A549 (cell line): ENCODE results near the gene TRIM47. TPM values are rescaled to one million over a fixed set of nuclear protein-coding genes. Genes with fewer than 3 reads are reported as not detected.

Source experiments
- ATAC-seq, 2 experiments: fragments of 200-7000 bp in 1 of 2; fragments of >200 bp in 1 of 2; cut with Nextera tagmentation in 1 of 2; cut with Tn5 transposase in 1 of 2; 3 replicates each; pipeline versions ENCODE4 v1.8.0 to v1.9.1; 2018 to 2020; ENCODE audit warnings: mild to moderate bottlenecking in 1 of 2, moderate library complexity in 1 of 2
- CTCF ChIA-PET: fragments of 300-600 bp; sonication (Branson Sonifier 250); formaldehyde crosslinking; extraction: SDS; loops from one replicate; lab custom pipeline; 2021; ENCODE audit warnings: antibody characterized with exemption, inconsistent platforms; lab: Yijun Ruan, JAX
- POLR2A ChIA-PET: fragments of 350-600 bp; formaldehyde crosslinking; extraction: SDS; loops from one replicate; lab custom pipeline; 2021; ENCODE audit warnings: antibody characterized with exemption, inconsistent platforms; lab: Yijun Ruan, JAX
- DNase-seq, 2 experiments: peaks; one replicate each; pipeline versions ENCODE4 v3.0.0 to v3.0.0-alpha.2; 2011 to 2016; ENCODE audit warnings: low read depth in 1 of 2, low spot score in 1 of 2
- FAIRE-seq: peaks from 2 replicates; lab custom pipeline; 2011; peaks lifted over from hg19 to GRCh38; lab: Jason Lieb, UNC
- H3K27ac ChIP-seq, 2 experiments: fragments of >200 bp; sonication (Bioruptor Twin); formaldehyde crosslinking; 3 replicates each; pipeline ENCODE4 v1.5.1; 2016 to 2017
- H3K4me1 ChIP-seq: fragments of >200 bp; sonication (Bioruptor Twin); formaldehyde crosslinking; 3 replicates; pipeline ENCODE4 v1.6.1; 2016
- H3K4me2 ChIP-seq: fragments of >200 bp; sonication (Bioruptor Twin); formaldehyde crosslinking; 3 replicates; pipeline ENCODE4 v1.6.1; 2016
- H3K4me3 ChIP-seq: fragments of >200 bp; sonication (Bioruptor Twin); formaldehyde crosslinking; 3 replicates; pipeline ENCODE4 v1.5.1; 2016
- H3K9me3 ChIP-seq: fragments of >200 bp; sonication (Bioruptor Twin); formaldehyde crosslinking; 3 replicates; pipeline ENCODE4 v1.6.1; 2016
- BCL3 ChIP-seq: fragments of >200 bp; sonication (Bioruptor Twin); formaldehyde crosslinking; IDR thresholded peaks from 3 replicates; pipeline ENCODE4 v1.6.1; 2016
- CBX8 ChIP-seq: fragments of 200-600 bp; sonication (generic); IDR thresholded peaks from 2 replicates; pipeline ENCODE4 v1.6.1; 2016
- CHD2 ChIP-seq: fragments of 150-350 bp; IDR thresholded peaks from 2 replicates; pipeline ENCODE4 v1.6.1; 2014; ENCODE audit warnings: low read length; ENCODE audit not compliant: partially characterized antibody
- FOSL2 ChIP-seq, 2 experiments: fragments of 450-650 bp in 1 of 2; fragments of >200 bp in 1 of 2; sonication (Bioruptor Twin) in 1 of 2; formaldehyde crosslinking; IDR thresholded peaks; 2 replicates each; pipeline versions ENCODE4 v1.5.0 to v1.6.1; 2016 to 2020; ENCODE audit warnings: mild to moderate bottlenecking in 1 of 2, moderate library complexity in 1 of 2
- HDAC2 ChIP-seq: fragments of 200-600 bp; sonication (generic); IDR thresholded peaks from 2 replicates; pipeline ENCODE4 v1.6.1; 2016
- HEYL ChIP-seq: fragments of 250-450 bp; sonication (Bioruptor Pico); IDR thresholded peaks from 2 replicates; pipeline ENCODE4 v1.8.0; 2021; ENCODE audit warnings: mild to moderate bottlenecking, moderate library complexity
- MAFK ChIP-seq: fragments of 450-650 bp; IDR thresholded peaks from 2 replicates; pipeline ENCODE4 v1.6.1; 2014; ENCODE audit not compliant: partially characterized antibody
- MAZ ChIP-seq: fragments of 150-350 bp; IDR thresholded peaks from 2 replicates; pipeline ENCODE4 v1.6.1; 2014; ENCODE audit warnings: antibody characterized with exemption, low read depth, low read length, borderline replicate concordance
- MYC ChIP-seq: IDR thresholded peaks from 2 replicates; pipeline ENCODE4 v1.6.1; 2012; ENCODE audit warnings: mild to moderate bottlenecking, inconsistent platforms, low read length, improper control_type of control experiment, borderline replicate concordance
- PHF8 ChIP-seq: fragments of 200-600 bp; sonication (generic); IDR thresholded peaks from 2 replicates; pipeline ENCODE4 v1.6.1; 2016; ENCODE audit warnings: low read depth, mild to moderate bottlenecking, antibody characterized with exemption, moderate library complexity, borderline replicate concordance
- POLR2A ChIP-seq: IDR thresholded peaks from 2 replicates; pipeline ENCODE4 v1.6.1; 2012; ENCODE audit warnings: mild to moderate bottlenecking, low read length
- RAD21 ChIP-seq, 2 experiments: fragments of >200 bp in 1 of 2; sonication (Bioruptor Twin) in 1 of 2; formaldehyde crosslinking in 1 of 2; IDR thresholded peaks in 1 of 2; conservative IDR thresholded peaks in 1 of 2; 2 replicates in 1 of 2; 3 replicates in 1 of 2; pipeline ENCODE4 v1.6.1; 2012 to 2018; ENCODE audit warnings: inconsistent platforms in 1 of 2
- RCOR1 ChIP-seq: fragments of 150-350 bp; IDR thresholded peaks from 2 replicates; pipeline ENCODE4 v1.6.1; 2014; ENCODE audit warnings: antibody characterized with exemption, low read length, low read depth
- RFX5 ChIP-seq: fragments of 450-650 bp; IDR thresholded peaks from 2 replicates; pipeline ENCODE4 v1.7.1; 2014; ENCODE audit warnings: antibody characterized with exemption, mild to moderate bottlenecking, moderate library complexity
- SMC3 ChIP-seq: fragments of >200 bp; sonication (Bioruptor Twin); formaldehyde crosslinking; IDR thresholded peaks from 3 replicates; pipeline ENCODE4 v1.6.1; 2018; ENCODE audit warnings: inconsistent platforms
- ZNF302 ChIP-seq: fragments of 250-450 bp; sonication (Bioruptor Pico); IDR thresholded peaks from 2 replicates; pipeline ENCODE4 v1.9.0; 2021; ENCODE audit warnings: inconsistent platforms, mild to moderate bottlenecking, moderate library complexity
- WGBS: methylation state at CpG from one replicate; pipeline ENCODE4 v1.1.6; 2017; ENCODE audit errors: missing lambda C conversion rate; 5-methylcytosine and 5-hydroxymethylcytosine counted together
- polyA plus RNA-seq, 4 experiments: library from polyadenylated mRNA; depleted of rRNA in 3 of 4; stranded (reverse); fragments of >200 nt; fragmentation: RNase III in 1 of 4; extraction: RNeasy Plus Mini Kit Qiagen cat#74134 plus additional on column Dnase treatment in 1 of 4; gene quantifications; 2 replicates in 3 of 4; 3 replicates in 1 of 4; pipeline ENCODE4 v1.2.3, GENCODE V29; 2011 to 2017
- TF ChIP-seq, protein P1 (sequence below): fragments of 150-350 bp; IDR thresholded peaks from 2 replicates; pipeline ENCODE4 v1.6.1; 2014; ENCODE audit warnings: low read depth, mild to moderate bottlenecking, low read length
- TF ChIP-seq, protein P2 (sequence below): fragments of 450-650 bp; IDR thresholded peaks from 2 replicates; pipeline ENCODE4 v1.6.1; 2014; ENCODE audit warnings: antibody characterized with exemption

TRIM47 gene
- polyA plus RNA-seq, 2 of the 4 experiments (the other 2 are of a cell fraction), result 19.6 to 46.6 TPM

GRCh38 chr17:75855310-75856061 is 22.9 kb downstream of the TRIM47 start, which contains the start of gene WBP2 (continued):
- TF ChIP-seq, protein P1, sequence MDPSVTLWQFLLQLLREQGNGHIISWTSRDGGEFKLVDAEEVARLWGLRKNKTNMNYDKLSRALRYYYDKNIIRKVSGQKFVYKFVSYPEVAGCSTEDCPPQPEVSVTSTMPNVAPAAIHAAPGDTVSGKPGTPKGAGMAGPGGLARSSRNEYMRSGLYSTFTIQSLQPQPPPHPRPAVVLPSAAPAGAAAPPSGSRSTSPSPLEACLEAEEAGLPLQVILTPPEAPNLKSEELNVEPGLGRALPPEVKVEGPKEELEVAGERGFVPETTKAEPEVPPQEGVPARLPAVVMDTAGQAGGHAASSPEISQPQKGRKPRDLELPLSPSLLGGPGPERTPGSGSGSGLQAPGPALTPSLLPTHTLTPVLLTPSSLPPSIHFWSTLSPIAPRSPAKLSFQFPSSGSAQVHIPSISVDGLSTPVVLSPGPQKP, result no peak
- TF ChIP-seq, protein P2, sequence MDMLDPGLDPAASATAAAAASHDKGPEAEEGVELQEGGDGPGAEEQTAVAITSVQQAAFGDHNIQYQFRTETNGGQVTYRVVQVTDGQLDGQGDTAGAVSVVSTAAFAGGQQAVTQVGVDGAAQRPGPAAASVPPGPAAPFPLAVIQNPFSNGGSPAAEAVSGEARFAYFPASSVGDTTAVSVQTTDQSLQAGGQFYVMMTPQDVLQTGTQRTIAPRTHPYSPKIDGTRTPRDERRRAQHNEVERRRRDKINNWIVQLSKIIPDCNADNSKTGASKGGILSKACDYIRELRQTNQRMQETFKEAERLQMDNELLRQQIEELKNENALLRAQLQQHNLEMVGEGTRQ, result peak; percentile 99
- TF ChIP-seq MAZ, result no peak; the same call in 1 of the 2 replicates
- peak; percentile 53; the same call in 2 of the 3 replicates for TF ChIP-seq SMC3
- TF ChIP-seq RAD21 (conservative IDR thresholded peaks at IDR 0.05 in 1 of 2, IDR thresholded peaks at IDR 0.05 in 1 of 2), result no peak; a peak in 2 of 5 replicates
- TF ChIP-seq ZNF302 (CRISPR knock-in tag), result no peak
- no peak for TF ChIP-seq RCOR1
- peak; percentile 65 for TF ChIP-seq RFX5
- no peak for TF ChIP-seq CBX8
- TF ChIP-seq MYC, result peak; percentile 24; the same call in 1 of the 2 replicates
- TF ChIP-seq HEYL (CRISPR knock-in tag), result no peak

DNA sequence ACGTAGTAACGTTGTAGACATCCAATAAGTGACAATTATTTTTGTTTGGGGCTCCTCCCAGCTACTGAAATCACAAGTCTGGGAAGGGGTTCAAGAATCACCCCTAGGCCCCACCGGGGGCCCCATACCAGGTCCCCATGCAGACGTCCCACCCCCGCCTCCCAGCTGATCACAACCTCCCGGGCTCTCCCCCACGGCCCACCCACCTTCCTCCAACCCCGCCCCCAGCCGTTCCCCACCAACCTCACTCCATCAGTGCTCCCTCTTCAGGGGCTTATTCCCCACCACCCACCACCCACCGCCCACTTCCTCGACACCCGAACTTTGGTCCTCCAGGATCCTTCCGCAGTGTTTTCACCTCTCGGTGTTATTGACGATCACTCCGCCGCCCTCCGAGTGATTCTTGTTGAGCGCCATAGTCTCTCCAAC is 23.5 kb downstream of the TRIM47 start:
- ATAC-seq (peak; percentile 27 to 37; a peak in 5 of 6 replicates), DNase-seq (peak in 1 of 2 experiments; percentile 58), FAIRE-seq (no peak)
- ChIA-PET POLR2A (interaction anchor here (0.6 to 2.8 kb wide), 25 partner anchors 8 to 1110 kb away, joined by 3 to 68 read pairs (median 5); partner anchors contain the start of genes EXOC7, GALK1, TRIM47 and TRIM65), CTCF (interaction anchor here (0.9 to 37.0 kb wide), 15 partner anchors 9 to 147 kb away, joined by 3 to 691 read pairs (median 7); partner anchors contain the start of genes GALK1, TRIM47, TRIM65 and UNC13D)
- Histone ChIP-seq H3K4me1 (peaks cover 19% of the 10 kb centered on the region), H3K27ac (peak overlapping the region; percentile 83 to 88), H3K9me3 (no peaks in the 10 kb centered on the region), H3K4me2 (peak overlapping the region; percentile 91), H3K4me3 (peak overlapping the region; percentile 58)
- TF ChIP-seq CHD2 (peak; percentile 17), POLR2A (peak; percentile 39; the same call in 1 of the 2 replicates), PHF8 (peak; percentile 28; the same call in 1 of the 2 replicates), BCL3 (no peak)
- WGBS, result 3% methylated on average over 12 of the region's 19 CpGs

GRCh38 chr17:75854101-75854748 is 24.2 kb downstream of the TRIM47 start:
- TF ChIP-seq HDAC2 (no peak), POLR2A (no peak), MAFK (peak; percentile 51), FOSL2 (IDR thresholded peaks at IDR 0.05) (no peak), FOSL2 (CRISPR knock-in tag; IDR thresholded peaks at IDR 0.05) (peak; percentile 62)
- whole genome bisulfite sequencing, result 15% methylated on average over 7 of the region's 7 CpGs
- FAIRE-seq (no peak), DNase-seq (peak; percentile 54 to 80), ATAC-seq (peak; percentile 7 to 15; a peak in 1 of 6 replicates)
- Histone ChIP-seq H3K4me3 (peak overlapping the region; percentile 58), H3K27ac (peak overlapping the region; percentile 83 to 88), H3K9me3 (no peaks in the 10 kb centered on the region), H3K4me2 (peak overlapping the region; percentile 91), H3K4me1 (peaks cover 19% of the 10 kb centered on the region)
- CTCF ChIA-PET, result interaction anchor here (0.6 to 37.0 kb wide), 10 partner anchors 8 to 148 kb away, joined by 3 to 691 read pairs (median 6); partner anchors contain the start of genes TRIM47, TRIM65 and UNC13D
- POLR2A ChIA-PET, result interaction anchor here (0.6 to 2.8 kb wide), 7 partner anchors 9 to 411 kb away, joined by 3 to 68 read pairs (median 8); partner anchors contain the start of genes RECQL5, SAP30BP, TRIM47 and UBALD2
